Esophagus squamous epithelium (tissue), 5 donors: ENCODE data around the gene LRP1B. TPM values are rescaled to one million over a fixed set of nuclear protein-coding genes. Genes with fewer than 3 reads are reported as not detected.

Source experiments
- DNase-seq: peaks from one replicate; lab custom pipeline; 2025; lab: John Stamatoyannopoulos, UW
- H3K27ac ChIP-seq, 4 donors: fragments of 200-600 bp; sonication (generic); one replicate each; pipeline ENCODE4 v1.5.1; 2016 to 2019; ENCODE audit warnings: mild to moderate bottlenecking in 1 of 4
- H3K27me3 ChIP-seq, 4 donors: fragments of 200-600 bp; sonication (generic); 1 replicate in 3 of 4; 2 replicates in 1 of 4; pipeline versions ENCODE4 v1.5.1 to v1.6.0; 2017 to 2021; ENCODE audit warnings: antibody characterized with exemption in 1 of 4
- H3K36me3 ChIP-seq, 3 donors: fragments of 200-600 bp; sonication (generic); one replicate each; pipeline ENCODE4 v1.5.1; 2016 to 2019
- H3K4me1 ChIP-seq, 3 donors: fragments of 200-600 bp; sonication (generic); one replicate each; pipeline ENCODE4 v1.5.1; 2017 to 2019
- H3K4me3 ChIP-seq, 4 donors: fragments of 200-600 bp; sonication (generic); 1 replicate in 3 of 4; 2 replicates in 1 of 4; pipeline ENCODE4 v1.5.1; 2016 to 2019; ENCODE audit warnings: mild to moderate bottlenecking in 2 of 4, moderate library complexity in 1 of 4
- H3K9me3 ChIP-seq, 3 donors: fragments of 200-600 bp; sonication (generic); one replicate each; pipeline ENCODE4 v1.5.1; 2016 to 2019
- POLR2A ChIP-seq, 4 donors: fragments of 450-650 bp; IDR thresholded peaks; one replicate each; pipeline ENCODE4 v1.6.1; 2017; ENCODE audit warnings: antibody characterized with exemption in 4 of 4, mild to moderate bottlenecking in 4 of 4, moderate library complexity in 3 of 4
- WGBS, 2 donors: methylation state at CpG; one replicate each; pipeline ENCODE4 v1.1.5; 2018; 5-methylcytosine and 5-hydroxymethylcytosine counted together
- intact Hi-C: fragments of 100-400 bp; cut with DNase I; formaldehyde crosslinking; loops from one replicate; pipeline ENCODE4 v1.15.0; 2022
- total RNA-seq, 4 donors: library from RNA; depleted of rRNA; stranded (reverse); fragments of >200 nt; gene quantifications; one replicate each; pipeline ENCODE4 v1.1.0, GENCODE V29; 2016
- TF ChIP-seq, protein P1 (sequence below), 6 experiments: fragments of 450-650 bp in 4 of 6; fragments of 200-600 bp in 2 of 6; sonication (generic) in 2 of 6; IDR thresholded peaks; one replicate each; pipeline ENCODE4 v1.5.1; 2016 to 2019; ENCODE audit warnings: antibody characterized with exemption in 6 of 6, mild to moderate bottlenecking in 4 of 6, moderate library complexity in 4 of 6
- donor health status: DM: yes; HTN: yes; CAD: no.

The LRP1B gene
- total RNA-seq, 4 donors from 2014 or later, result 0.04 to 1.1 (median 0.23) TPM

DNA sequence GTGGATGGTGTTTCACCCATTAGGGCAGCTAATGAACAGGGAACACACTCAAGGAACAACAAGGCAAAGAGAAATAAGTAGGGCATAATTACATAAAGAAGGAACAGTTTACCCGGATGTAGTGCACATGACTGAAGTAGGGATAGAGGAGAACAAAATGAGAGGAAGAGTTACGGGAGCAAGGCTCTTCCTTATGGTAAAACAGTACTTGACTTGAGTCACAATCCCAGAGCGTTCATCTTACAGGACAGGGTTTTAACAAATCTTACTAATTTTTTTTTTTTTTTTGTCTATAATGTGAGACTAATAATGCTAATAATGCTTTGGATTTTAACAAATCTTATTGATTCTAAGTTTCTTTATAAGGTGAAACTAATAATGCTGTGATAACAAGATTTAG lies 1329.5 kb downstream of the LRP1B start:
- intact Hi-C loops, result no loop called here
- 76 to 88% methylated on average over 3 of the region's 3 CpGs for WGBS, 2 donors
- no peak overlapping the region for H3K4me3 ChIP-seq

DNA sequence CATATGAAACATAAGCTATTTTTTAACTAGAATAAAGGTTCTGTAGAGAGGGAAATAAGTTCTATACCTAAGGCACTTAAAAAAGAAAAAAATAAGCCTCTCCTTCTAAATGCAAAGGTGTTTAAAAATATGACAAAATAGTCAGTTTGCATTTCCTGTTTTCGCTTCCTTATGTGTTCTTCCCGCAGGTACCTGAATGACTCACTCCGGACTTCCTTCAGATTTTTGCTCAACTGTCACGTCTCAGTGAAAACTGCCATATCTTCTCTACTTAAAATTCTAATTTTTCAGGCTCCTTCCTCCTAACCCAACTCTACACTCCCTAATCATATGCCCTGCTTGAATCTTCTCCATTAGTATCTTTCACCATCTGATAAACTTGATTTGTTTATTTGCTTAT lies 1333.1 kb downstream of the LRP1B start:
- Histone ChIP-seq H3K27me3 (no peaks in the 10 kb centered on the region), H3K4me3 (no peak overlapping the region), H3K9me3 (no peaks in the 10 kb centered on the region), H3K27ac (no peak overlapping the region), H3K4me1 (no peaks in the 10 kb centered on the region), H3K36me3 (no peaks in the 10 kb centered on the region)
- DNase-seq, result no peak
- TF ChIP-seq, protein P1, sequence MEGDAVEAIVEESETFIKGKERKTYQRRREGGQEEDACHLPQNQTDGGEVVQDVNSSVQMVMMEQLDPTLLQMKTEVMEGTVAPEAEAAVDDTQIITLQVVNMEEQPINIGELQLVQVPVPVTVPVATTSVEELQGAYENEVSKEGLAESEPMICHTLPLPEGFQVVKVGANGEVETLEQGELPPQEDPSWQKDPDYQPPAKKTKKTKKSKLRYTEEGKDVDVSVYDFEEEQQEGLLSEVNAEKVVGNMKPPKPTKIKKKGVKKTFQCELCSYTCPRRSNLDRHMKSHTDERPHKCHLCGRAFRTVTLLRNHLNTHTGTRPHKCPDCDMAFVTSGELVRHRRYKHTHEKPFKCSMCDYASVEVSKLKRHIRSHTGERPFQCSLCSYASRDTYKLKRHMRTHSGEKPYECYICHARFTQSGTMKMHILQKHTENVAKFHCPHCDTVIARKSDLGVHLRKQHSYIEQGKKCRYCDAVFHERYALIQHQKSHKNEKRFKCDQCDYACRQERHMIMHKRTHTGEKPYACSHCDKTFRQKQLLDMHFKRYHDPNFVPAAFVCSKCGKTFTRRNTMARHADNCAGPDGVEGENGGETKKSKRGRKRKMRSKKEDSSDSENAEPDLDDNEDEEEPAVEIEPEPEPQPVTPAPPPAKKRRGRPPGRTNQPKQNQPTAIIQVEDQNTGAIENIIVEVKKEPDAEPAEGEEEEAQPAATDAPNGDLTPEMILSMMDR (IDR thresholded peaks at IDR 0.05), result no peak
- TF ChIP-seq POLR2A (IDR thresholded peaks at IDR 0.05), result no peak
- WGBS, 2 donors, result 67 to 72% methylated on average over 4 of the region's 4 CpGs
- intact Hi-C loops, result no loop called here

More for the DNA sequence above, 1329.5 kb downstream of the LRP1B start:
- Histone ChIP-seq H3K27me3 (no peaks in the 10 kb centered on the region), H3K9me3 (no peaks in the 10 kb centered on the region), H3K27ac (no peak overlapping the region), H3K36me3 (no peaks in the 10 kb centered on the region), H3K4me1 (no peaks in the 10 kb centered on the region)
- no peak for DNase-seq
- no peak for TF ChIP-seq POLR2A (IDR thresholded peaks at IDR 0.05)
- TF ChIP-seq, protein P1 (IDR thresholded peaks at IDR 0.05), result no peak

DNA sequence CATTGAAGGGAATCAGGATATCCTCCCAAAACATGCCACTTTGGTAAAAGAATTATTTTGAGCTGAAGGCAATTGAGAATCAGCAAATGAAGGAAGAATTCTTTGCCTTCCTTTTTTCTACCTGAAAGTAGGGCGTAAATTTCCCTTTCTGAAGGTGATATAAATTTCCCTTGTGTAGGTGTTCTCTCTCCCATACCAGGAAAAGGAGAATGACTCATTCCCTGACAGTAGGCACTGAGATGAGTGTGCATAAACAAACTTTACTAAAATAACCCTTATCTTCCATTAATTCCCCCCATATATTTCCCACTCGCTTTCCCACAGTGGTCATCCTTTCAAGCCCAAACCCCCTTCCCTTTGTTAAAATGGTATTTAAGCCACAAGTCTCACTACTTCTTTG lies 1339.0 kb downstream of the LRP1B start:
- intact Hi-C loops, result no loop called here
- Histone ChIP-seq H3K36me3 (no peaks in the 10 kb centered on the region), H3K4me1 (no peaks in the 10 kb centered on the region), H3K4me3 (no peak overlapping the region), H3K27me3 (no peaks in the 10 kb centered on the region), H3K27ac (no peak overlapping the region), H3K9me3 (no peaks in the 10 kb centered on the region)
- DNase-seq, result no peak
- WGBS, 2 donors, result 76 to 79% methylated on average over 2 of the region's 2 CpGs
- TF ChIP-seq, protein P1 (IDR thresholded peaks at IDR 0.05), result no peak
- no peak for TF ChIP-seq POLR2A (IDR thresholded peaks at IDR 0.05)

DNA sequence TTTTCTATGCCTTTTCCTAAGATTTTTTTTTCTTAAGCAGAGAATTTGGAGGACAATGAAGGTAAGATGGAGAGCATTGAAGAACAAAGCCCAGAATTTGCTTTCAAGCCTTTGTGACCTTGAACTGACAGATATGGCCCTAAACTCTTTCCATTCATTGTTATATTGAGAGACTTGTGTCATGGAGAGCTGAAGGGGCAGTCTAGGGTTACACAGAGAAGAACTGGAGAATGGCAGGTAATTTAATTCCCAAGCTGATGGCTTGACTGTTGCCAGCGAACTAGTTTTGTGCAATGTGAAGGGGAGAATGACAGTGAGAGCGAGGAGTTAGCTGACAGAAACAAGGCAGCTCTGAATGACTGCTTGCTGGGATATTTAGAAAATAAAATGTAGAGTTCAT lies 1344.2 kb downstream of the LRP1B start:
- no peaks in the 10 kb centered on the region for H3K9me3 ChIP-seq
- intact Hi-C loops, result no loop called here
- no peaks in the 10 kb centered on the region for H3K4me1 ChIP-seq
- no peak overlapping the region for H3K27ac ChIP-seq
- no peaks in the 10 kb centered on the region for H3K27me3 ChIP-seq
- no peaks in the 10 kb centered on the region for H3K36me3 ChIP-seq
- TF ChIP-seq POLR2A (IDR thresholded peaks at IDR 0.05), result no peak
- whole genome bisulfite sequencing, 2 donors, result 55 to 64% methylated on average over 2 of the region's 2 CpGs
- no peak for DNase-seq
- H3K4me3 ChIP-seq, result no peak overlapping the region

DNA sequence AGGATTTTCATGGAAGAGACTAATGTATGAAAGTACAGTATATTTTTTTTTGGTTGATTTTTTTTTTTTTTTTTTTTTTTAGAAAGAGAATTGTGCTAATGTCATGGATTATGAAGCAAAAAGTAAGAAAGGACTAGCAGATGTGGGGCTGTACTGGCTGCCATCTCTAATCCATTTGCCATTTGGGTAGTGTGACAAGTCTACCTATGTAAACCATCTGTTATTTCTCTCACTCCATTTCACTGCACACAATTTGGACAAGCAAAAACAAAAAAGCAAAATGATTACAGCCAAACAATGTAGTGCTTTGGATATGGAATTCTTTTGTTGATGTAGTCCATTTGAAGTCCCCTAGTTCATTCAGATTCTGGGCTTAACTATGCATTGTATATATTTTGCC lies 1355.4 kb downstream of the LRP1B start:
- Histone ChIP-seq H3K36me3 (no peaks in the 10 kb centered on the region), H3K4me3 (no peak overlapping the region), H3K27me3 (no peaks in the 10 kb centered on the region), H3K27ac (no peak overlapping the region), H3K9me3 (no peaks in the 10 kb centered on the region), H3K4me1 (no peaks in the 10 kb centered on the region)
- DNase-seq, result no peak
- TF ChIP-seq, protein P1 (IDR thresholded peaks at IDR 0.05), result no peak
- no peak for TF ChIP-seq POLR2A (IDR thresholded peaks at IDR 0.05)
- intact Hi-C loops, result no loop called here

DNA sequence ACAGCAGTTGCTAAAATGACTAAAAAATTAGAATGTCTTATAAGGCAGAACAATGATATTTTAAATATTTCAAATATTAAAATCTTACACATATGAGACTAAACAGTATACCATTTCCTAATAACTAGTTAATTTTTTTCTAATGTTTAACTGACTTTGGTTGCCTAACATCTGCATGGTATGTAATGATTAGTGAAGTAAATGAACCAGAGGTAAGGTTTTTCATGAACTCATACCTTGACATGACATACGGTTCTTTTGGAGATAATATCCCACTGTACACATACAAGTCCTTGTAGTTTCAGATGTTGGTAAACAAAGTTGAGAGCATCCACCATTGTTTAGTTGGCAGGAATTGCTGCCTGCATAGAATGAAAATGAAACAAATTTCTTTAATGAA lies 1360.2 kb downstream of the LRP1B start:
- Histone ChIP-seq H3K4me1 (no peaks in the 10 kb centered on the region), H3K4me3 (no peak overlapping the region), H3K36me3 (no peaks in the 10 kb centered on the region), H3K9me3 (no peaks in the 10 kb centered on the region), H3K27ac (no peak overlapping the region), H3K27me3 (no peaks in the 10 kb centered on the region)
- DNase-seq, result no peak
- no peak for TF ChIP-seq POLR2A (IDR thresholded peaks at IDR 0.05)
- TF ChIP-seq, protein P1 (IDR thresholded peaks at IDR 0.05), result no peak
- WGBS, 2 donors, result 74 to 79% methylated on average over 1 of the region's 1 CpG
- intact Hi-C loops, result no loop called here
